GM19397 (cell line): ENCODE results near the gene RBCK1.
"Not testable (repeated sequence)": the region's sequence is repeated elsewhere in the genome, so short reads cannot be mapped to it uniquely, and the experiment has no call there.

Source experiments
- ATAC-seq: cut with Tn5 transposase; IDR thresholded peaks from one replicate; pipeline ENCODE4 v1.9.1; 2021; ENCODE audit warnings: mild to moderate bottlenecking, moderate library complexity; ENCODE audit not compliant: unreplicated experiment

Gene RBCK1

GRCh38 chr20:434221-434620, 26.1 kb downstream of the RBCK1 start:
- no peak for ATAC-seq

GRCh38 chr20:434661-435419, 26.7 kb downstream of the RBCK1 start:
- ATAC-seq: no peak

- no peak for ATAC-seq
Observed at GRCh38 chr20:435558-435957, 27.5 kb downstream of the RBCK1 start.

GRCh38 chr20:436476-436875, 28.4 kb downstream of the RBCK1 start:
- ATAC-seq: no peak

GRCh38 chr20:437787-438486, 29.8 kb downstream of the RBCK1 start:
- ATAC-seq: no peak

- ATAC-seq: no peak
Observed at GRCh38 chr20:438571-439469, 30.7 kb downstream of the RBCK1 start.

GRCh38 chr20:440148-440547, 32.0 kb downstream of the RBCK1 start:
- ATAC-seq: no peak

- no peak for ATAC-seq
Observed at GRCh38 chr20:440636-441035, 32.5 kb downstream of the RBCK1 start.

- no peak for ATAC-seq
Observed at GRCh38 chr20:443223-443775, 35.2 kb downstream of the RBCK1 start.

- no peak for ATAC-seq
Observed at GRCh38 chr20:444117-444516, 36.0 kb downstream of the RBCK1 start.

GRCh38 chr20:444862-445426, 36.8 kb downstream of the RBCK1 start:
- no peak for ATAC-seq

- ATAC-seq: no peak
Observed at GRCh38 chr20:445514-446336, 37.6 kb downstream of the RBCK1 start.

GRCh38 chr20:452021-452420, 43.9 kb downstream of the RBCK1 start:
- not testable (repeated sequence) for ATAC-seq

- ATAC-seq: no peak
Observed at GRCh38 chr20:454951-455350, 46.9 kb downstream of the RBCK1 start.

- ATAC-seq: no peak
Observed at GRCh38 chr20:458776-459175, 50.7 kb downstream of the RBCK1 start.

GRCh38 chr20:460180-460579, 52.1 kb downstream of the RBCK1 start:
- ATAC-seq: no peak

- no peak for ATAC-seq
Observed at GRCh38 chr20:460707-461106, 52.6 kb downstream of the RBCK1 start.

GRCh38 chr20:461254-462198, 53.4 kb downstream of the RBCK1 start:
- ATAC-seq: peak; percentile 37
